Measurements from ENCODE around the gene INPP1.

GRCh38 chr2:190362894-190363293 is 19.5 kb downstream of the INPP1 start:
- TF ChIP-seq CTCF (IDR thresholded peaks at IDR 0.05 in 4 of 5, conservative IDR thresholded peaks at IDR 0.05 in 1 of 5) (no peak), POLR2A (IDR thresholded peaks at IDR 0.05) (no peak)

Data from gastrocnemius medialis (tissue), 4 donors.